PC-9 (cell line): ENCODE data around the gene SMIM36. TPM values are rescaled to one million over a fixed set of nuclear protein-coding genes. Genes with fewer than 3 reads are reported as not detected.

Experiments used
- BruUV-seq: library from RNA; stranded (reverse); fragments of 400-500 nt; replicated peaks from 2 replicates; lab custom pipeline; 2021; lab: Mats Ljungman, UMichigan
- CTCF ChIA-PET: fragments of 300-600 bp; sonication (Branson Sonifier 250); formaldehyde crosslinking; loops from one replicate; lab custom pipeline; 2022; ENCODE audit warnings: antibody characterized with exemption; lab: Charles Lee
- POLR2A ChIA-PET: fragments of 300-600 bp; sonication (Branson Sonifier 250); formaldehyde crosslinking; loops from one replicate; lab custom pipeline; 2022; ENCODE audit warnings: antibody characterized with exemption; ENCODE audit not compliant: unreplicated experiment; lab: Charles Lee
- DNase-seq, 2 experiments: peaks; one replicate each; pipeline versions ENCODE4 v3.0.0 to v3.0.0-alpha.2; 2015 to 2022; ENCODE audit warnings: mixed read lengths in 1 of 2
- H2AFZ ChIP-seq: fragments of 200-600 bp; sonication (generic); 2 replicates; pipeline ENCODE4 v1.8.1; 2017; ENCODE audit warnings: antibody characterized with exemption
- H3F3A ChIP-seq: fragments of 200-600 bp; sonication (generic); 2 replicates; pipeline ENCODE4 v1.8.1; 2017; ENCODE audit warnings: antibody characterized with exemption, mild to moderate bottlenecking, low read depth; ENCODE audit not compliant: insufficient read depth
- H3K27ac ChIP-seq: fragments of 200-600 bp; sonication (generic); 2 replicates; pipeline ENCODE4 v1.6.1; 2016; ENCODE audit warnings: mixed run types
- H3K27me3 ChIP-seq: fragments of 200-600 bp; sonication (generic); 2 replicates; pipeline ENCODE4 v1.6.1; 2016; ENCODE audit warnings: low read depth, mixed run types; ENCODE audit not compliant: insufficient read depth
- H3K36me3 ChIP-seq: fragments of 200-600 bp; sonication (generic); 2 replicates; pipeline ENCODE4 v1.6.1; 2016; ENCODE audit warnings: low read depth, mixed run types
- H3K4me1 ChIP-seq: fragments of 200-600 bp; sonication (generic); replicated peaks from 2 replicates; pipeline ENCODE4 v1.6.1; 2016; ENCODE audit warnings: mixed run types; ENCODE audit not compliant: insufficient read depth
- H3K4me2 ChIP-seq: fragments of 200-600 bp; sonication (generic); 2 replicates; pipeline ENCODE4 v1.6.1; 2017; ENCODE audit warnings: mixed run types
- H3K4me3 ChIP-seq: fragments of 200-600 bp; sonication (generic); 2 replicates; pipeline ENCODE4 v1.6.1; 2016; ENCODE audit warnings: mixed run types
- H3K79me2 ChIP-seq: fragments of 200-600 bp; sonication (generic); 2 replicates; pipeline ENCODE4 v1.6.1; 2017; ENCODE audit warnings: low read depth, mixed run types
- H3K9me2 ChIP-seq: fragments of 200-600 bp; sonication (generic); 2 replicates; pipeline ENCODE4 v1.8.1; 2017; ENCODE audit warnings: mild to moderate bottlenecking; ENCODE audit not compliant: insufficient read depth
- H3K9me3 ChIP-seq: fragments of 200-600 bp; sonication (generic); 2 replicates; pipeline ENCODE4 v1.8.1; 2016; ENCODE audit warnings: low read depth; ENCODE audit not compliant: insufficient read depth
- H4K20me1 ChIP-seq: fragments of 200-600 bp; sonication (generic); 2 replicates; pipeline ENCODE4 v1.8.1; 2017; ENCODE audit not compliant: insufficient read depth
- EZH2 ChIP-seq: fragments of 200-600 bp; sonication (generic); IDR thresholded peaks from 2 replicates; pipeline ENCODE4 v1.8.0; 2017; ENCODE audit warnings: antibody characterized with exemption, low read depth
- intact Hi-C: fragments of 100-400 bp; cut with micrococcal nuclease; formaldehyde crosslinking; loops from one replicate; pipeline ENCODE4 v1.10.0; 2022; ENCODE audit not compliant: unreplicated experiment
- total RNA-seq: library from RNA; stranded (reverse); gene quantifications from 2 replicates; pipeline ENCODE4 v1.2.3, GENCODE V29; 2021
- TF ChIP-seq, protein P1 (sequence below): fragments of 200-600 bp; sonication (generic); conservative IDR thresholded peaks from 2 replicates; pipeline ENCODE4 v1.6.1; 2017; ENCODE audit warnings: mixed run types, antibody characterized with exemption, mild to moderate bottlenecking, moderate library complexity

The SMIM36 gene
- total RNA-seq, 1 experiment from 2014 or later: not detected

DNA sequence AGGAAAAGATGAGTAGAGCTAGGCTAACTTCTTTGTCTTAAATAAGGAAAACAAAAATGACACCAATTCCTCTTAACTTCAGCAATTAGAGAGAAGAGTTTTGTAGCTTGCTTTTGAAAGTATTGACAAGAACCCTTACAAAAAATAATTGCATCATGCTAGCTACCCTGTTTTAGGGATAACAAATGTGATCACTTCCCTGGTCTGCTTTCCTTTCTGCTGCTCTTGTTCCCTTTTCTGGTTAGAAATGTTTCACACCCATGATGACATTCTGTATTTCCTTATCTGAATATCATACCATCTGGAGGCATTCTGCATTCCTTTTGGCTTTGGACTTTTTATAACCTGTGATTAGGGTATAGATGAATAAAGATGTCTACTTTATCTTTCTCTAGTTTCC, 9.9 kb upstream of the SMIM36 start:
- ChIA-PET POLR2A (no interaction called here), CTCF (interaction anchor here (0.6 kb wide), 1 partner anchor 447 kb away, joined by 5 read pairs; no protein-coding TSS in a partner anchor)
- intact Hi-C loops: no loop called here

DNA sequence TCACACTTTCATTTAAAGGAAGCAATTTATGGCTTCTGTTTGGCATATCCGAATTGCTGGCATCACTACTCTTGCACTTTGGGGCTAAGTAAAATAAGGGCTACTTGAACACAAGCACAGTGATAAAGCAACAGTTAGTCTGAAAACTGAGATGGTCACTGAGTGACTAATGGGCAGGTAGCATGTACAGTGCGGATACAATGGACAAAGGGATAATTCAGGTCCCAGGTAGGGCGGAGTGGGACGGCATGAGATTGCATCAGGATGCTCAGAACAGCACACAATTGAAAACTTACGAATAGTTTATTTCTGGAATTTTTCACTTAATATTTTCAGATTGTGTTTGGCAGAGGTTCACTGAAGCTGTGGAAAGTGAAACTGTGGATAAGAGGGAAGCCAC, 9.2 kb upstream of the SMIM36 start:
- intact Hi-C loops: no loop called here
- POLR2A ChIA-PET: no interaction called here
- CTCF ChIA-PET: interaction anchor here (0.6 kb wide), 1 partner anchor 446 kb away, joined by 5 read pairs; no protein-coding TSS in a partner anchor

More for the DNA sequence above, 9.9 kb upstream of the SMIM36 start:
- Histone ChIP-seq H3K27ac (no peak overlapping the region), H3K9me2 (no peaks in the 10 kb centered on the region), H2AFZ (no peak overlapping the region), H3K9me3 (no peaks in the 10 kb centered on the region), H3K4me1 (no peaks in the 10 kb centered on the region), H3F3A (no peaks in the 10 kb centered on the region), H3K27me3 (peaks cover 26% of the 10 kb centered on the region), H3K36me3 (no peaks in the 10 kb centered on the region), H3K4me2 (no peak overlapping the region), H3K79me2 (no peaks in the 10 kb centered on the region), H3K4me3 (no peak overlapping the region), H4K20me1 (no peaks in the 10 kb centered on the region)
- DNase-seq: no peak
- TF ChIP-seq, protein P1, sequence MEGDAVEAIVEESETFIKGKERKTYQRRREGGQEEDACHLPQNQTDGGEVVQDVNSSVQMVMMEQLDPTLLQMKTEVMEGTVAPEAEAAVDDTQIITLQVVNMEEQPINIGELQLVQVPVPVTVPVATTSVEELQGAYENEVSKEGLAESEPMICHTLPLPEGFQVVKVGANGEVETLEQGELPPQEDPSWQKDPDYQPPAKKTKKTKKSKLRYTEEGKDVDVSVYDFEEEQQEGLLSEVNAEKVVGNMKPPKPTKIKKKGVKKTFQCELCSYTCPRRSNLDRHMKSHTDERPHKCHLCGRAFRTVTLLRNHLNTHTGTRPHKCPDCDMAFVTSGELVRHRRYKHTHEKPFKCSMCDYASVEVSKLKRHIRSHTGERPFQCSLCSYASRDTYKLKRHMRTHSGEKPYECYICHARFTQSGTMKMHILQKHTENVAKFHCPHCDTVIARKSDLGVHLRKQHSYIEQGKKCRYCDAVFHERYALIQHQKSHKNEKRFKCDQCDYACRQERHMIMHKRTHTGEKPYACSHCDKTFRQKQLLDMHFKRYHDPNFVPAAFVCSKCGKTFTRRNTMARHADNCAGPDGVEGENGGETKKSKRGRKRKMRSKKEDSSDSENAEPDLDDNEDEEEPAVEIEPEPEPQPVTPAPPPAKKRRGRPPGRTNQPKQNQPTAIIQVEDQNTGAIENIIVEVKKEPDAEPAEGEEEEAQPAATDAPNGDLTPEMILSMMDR: no peak
- TF ChIP-seq EZH2: no peak
- no TSS peak for BruUV-seq

DNA sequence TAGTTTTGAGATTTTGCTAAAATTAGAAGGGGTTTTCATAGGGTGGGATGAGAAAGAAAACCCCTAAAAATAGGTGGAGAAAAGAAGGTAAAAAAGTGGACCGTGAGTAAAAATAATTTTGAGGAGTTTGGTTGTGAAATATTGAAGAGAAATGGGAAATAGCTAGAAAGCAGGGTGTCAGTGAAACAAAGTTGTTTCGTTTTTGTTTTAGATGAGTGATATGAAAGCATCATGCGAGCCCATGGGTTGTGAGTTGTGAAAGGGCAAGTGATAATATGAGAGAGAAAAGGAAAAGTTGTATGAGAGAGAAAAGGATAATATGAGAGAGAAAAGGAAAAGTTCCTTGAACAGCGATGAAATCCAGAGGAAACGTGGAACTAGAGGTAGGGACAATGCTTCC, 7.3 kb upstream of the SMIM36 start:
- CTCF ChIA-PET: no interaction called here
- BruUV-seq: no TSS peak
- H3K4me2 ChIP-seq: no peak overlapping the region

More for the DNA sequence above, 9.2 kb upstream of the SMIM36 start:
- Histone ChIP-seq H3K36me3 (no peaks in the 10 kb centered on the region), H3K9me3 (no peaks in the 10 kb centered on the region), H2AFZ (no peak overlapping the region), H3F3A (no peaks in the 10 kb centered on the region), H4K20me1 (no peaks in the 10 kb centered on the region), H3K9me2 (no peaks in the 10 kb centered on the region), H3K4me1 (no peaks in the 10 kb centered on the region), H3K4me2 (no peak overlapping the region), H3K4me3 (no peak overlapping the region), H3K27me3 (peaks cover 26% of the 10 kb centered on the region), H3K27ac (no peak overlapping the region), H3K79me2 (no peaks in the 10 kb centered on the region)
- TF ChIP-seq, protein P1: no peak
- TF ChIP-seq EZH2: no peak
- DNase-seq: no peak
- no TSS peak for BruUV-seq

More for the DNA sequence above, 7.3 kb upstream of the SMIM36 start:
- intact Hi-C loops: no loop called here
- Histone ChIP-seq H3K4me3 (no peak overlapping the region), H3K27me3 (peaks cover 21% of the 10 kb centered on the region), H3K36me3 (no peaks in the 10 kb centered on the region), H3K4me1 (no peaks in the 10 kb centered on the region), H3K27ac (no peak overlapping the region), H4K20me1 (no peaks in the 10 kb centered on the region), H3K9me2 (no peaks in the 10 kb centered on the region), H2AFZ (no peak overlapping the region), H3F3A (no peaks in the 10 kb centered on the region), H3K9me3 (no peaks in the 10 kb centered on the region), H3K79me2 (no peaks in the 10 kb centered on the region)
- POLR2A ChIA-PET: no interaction called here
- TF ChIP-seq EZH2: no peak
- TF ChIP-seq, protein P1: no peak
- no peak for DNase-seq
